ENCODE data around the gene ZNF423.

- TF ChIP-seq CTCF (IDR thresholded peaks at IDR 0.05), result no peak
- no peak for TF ChIP-seq POLR2A (IDR thresholded peaks at IDR 0.05)
These were observed 310.7 kb downstream of the ZNF423 start for GRCh38 chr16:49545243-49545642.

Data from Peyer's patch (tissue), 4 donors.